Measurements from ENCODE around the gene PJA1.

Gene PJA1, protein sequence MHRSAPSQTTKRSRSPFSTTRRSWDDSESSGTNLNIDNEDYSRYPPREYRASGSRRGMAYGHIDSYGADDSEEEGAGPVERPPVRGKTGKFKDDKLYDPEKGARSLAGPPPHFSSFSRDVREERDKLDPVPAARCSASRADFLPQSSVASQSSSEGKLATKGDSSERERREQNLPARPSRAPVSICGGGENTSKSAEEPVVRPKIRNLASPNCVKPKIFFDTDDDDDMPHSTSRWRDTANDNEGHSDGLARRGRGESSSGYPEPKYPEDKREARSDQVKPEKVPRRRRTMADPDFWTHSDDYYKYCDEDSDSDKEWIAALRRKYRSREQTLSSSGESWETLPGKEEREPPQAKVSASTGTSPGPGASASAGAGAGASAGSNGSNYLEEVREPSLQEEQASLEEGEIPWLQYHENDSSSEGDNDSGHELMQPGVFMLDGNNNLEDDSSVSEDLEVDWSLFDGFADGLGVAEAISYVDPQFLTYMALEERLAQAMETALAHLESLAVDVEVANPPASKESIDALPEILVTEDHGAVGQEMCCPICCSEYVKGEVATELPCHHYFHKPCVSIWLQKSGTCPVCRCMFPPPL

DNA sequence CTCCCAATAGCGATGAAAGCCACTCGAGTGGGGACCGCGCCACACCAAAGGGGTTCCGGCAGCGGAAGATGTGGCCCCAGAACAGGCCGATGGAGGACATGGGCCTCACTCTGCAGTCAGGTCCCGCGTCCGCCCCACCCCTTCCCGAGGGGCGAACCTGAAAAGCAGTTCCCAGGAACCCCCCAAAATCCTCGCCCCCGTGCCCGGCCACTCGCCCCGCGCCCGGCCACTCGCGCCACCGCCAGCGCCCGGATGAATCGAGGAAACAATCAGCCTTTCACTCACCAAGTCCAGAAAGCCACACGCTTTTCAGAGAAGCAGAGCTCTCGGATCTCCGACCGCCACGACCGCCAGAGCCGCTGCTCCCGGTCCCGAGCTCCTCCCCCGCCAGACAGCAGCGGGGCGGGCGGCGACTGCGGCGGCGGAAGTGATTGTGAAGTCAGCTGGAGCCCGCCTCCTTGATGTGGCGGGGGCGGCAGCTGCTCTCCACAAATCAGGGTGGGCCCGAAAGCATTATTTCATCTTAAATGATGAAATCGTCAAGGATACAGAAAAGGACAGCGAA is at the start of gene PJA1:
TSS of gene PJA1 (minus strand) at position 367 of the 565 bp plus-strand sequence. CDS start 2,380 bp downstream, outside the sequence.
- DNase-seq = no peak

DNA sequence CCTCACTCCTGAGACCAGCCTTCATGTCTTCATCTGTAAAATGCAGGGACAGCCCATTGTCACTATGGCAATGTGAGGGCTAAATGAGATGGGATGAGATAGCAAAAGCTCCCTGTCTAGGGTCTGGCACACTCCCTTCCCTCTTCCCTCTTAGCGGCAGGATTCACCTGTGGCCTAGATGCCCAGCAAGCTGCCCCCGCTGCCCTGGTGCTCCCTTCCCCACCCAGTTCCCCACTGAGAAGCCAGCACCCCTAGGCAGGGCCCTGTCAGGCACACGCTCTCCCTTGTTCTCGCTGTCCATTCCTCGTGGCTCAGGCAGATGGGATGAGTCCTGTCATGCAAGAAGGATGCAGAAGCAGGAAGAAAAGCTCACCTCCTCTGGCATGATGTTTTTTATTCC is 49.2 kb upstream of the PJA1 start:
- DNase-seq = no peak

DNA sequence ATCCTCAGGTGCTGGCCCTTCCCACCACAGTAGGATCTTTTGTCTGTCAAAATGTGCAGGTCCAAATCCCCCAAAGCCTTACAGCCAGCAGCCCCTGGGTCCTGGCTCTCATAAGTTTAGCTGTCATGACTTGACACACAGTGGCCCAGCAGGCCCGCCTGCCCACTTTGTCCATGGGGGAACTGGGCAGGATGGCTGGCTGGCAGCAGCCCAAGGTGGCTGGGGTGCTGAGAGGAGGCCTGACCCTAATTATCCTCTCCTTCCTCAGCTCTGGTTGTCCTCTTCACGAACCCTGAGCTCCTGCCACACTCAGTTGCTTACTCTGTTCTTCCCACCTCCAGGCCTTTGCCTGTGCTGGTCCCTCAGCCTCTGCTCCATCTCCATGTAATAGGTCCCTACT is 46.4 kb upstream of the PJA1 start:
- DNase-seq = no peak

DNA sequence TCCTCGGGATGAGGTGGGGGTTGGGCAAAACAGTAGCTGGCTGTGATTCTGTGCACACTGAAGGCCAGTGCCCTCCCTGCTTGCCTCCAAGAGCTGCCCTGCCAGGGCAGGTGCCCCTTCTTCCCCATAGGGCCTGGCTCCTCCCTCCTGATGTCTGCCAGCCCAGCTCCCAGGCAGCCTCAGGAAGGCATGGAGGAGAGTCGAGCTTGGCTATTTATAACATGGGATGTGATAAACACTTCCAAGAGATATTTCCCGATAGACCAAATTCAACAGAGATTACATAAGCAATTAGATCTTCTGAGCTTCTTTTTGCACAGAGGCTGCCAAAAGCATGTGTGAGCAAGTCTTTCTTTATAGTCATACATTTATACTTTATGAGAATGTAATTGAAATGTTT is 45.3 kb upstream of the PJA1 start:
- DNase-seq = no peak

DNA sequence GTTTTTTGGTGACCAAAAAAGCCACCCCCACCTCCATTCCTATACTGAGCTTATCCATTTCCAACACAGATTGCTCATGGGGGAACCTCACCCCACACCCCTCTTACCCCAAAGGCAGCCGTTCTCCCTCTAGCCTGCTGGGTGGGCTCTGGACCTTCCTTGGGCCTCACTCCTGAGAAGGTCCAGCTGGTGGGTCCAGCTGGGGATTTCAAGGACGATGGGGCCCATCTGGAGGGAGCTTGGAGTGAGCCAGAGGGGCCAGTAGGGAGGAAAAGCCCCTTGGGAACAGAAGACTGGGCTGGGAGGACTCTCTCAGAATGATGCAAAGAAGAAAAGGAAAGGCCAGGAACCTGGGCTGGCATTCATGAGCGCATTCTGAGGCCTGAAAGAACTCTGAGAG is 42.0 kb upstream of the PJA1 start:
- DNase-seq = no peak

DNA sequence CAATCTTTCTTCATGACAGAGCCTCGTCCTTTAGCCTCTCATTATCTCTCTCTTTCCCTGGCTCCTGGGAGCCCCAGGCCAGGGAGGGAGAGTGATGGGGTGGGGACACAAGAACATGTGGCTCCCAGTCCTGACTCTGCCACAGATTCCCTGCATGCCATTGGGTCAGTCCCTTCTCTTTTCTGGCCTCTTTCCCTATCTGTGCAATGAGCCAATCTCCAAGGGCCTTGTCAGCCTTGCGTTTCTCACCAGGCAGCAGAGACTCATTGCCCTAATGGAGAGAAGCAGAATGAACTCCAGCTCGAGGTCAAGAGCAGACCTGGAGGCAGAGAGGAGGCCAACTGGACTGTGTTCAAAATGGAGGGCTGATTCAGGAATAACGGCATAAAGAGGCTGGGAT is 38.4 kb upstream of the PJA1 start:
- no peak for DNase-seq

DNA sequence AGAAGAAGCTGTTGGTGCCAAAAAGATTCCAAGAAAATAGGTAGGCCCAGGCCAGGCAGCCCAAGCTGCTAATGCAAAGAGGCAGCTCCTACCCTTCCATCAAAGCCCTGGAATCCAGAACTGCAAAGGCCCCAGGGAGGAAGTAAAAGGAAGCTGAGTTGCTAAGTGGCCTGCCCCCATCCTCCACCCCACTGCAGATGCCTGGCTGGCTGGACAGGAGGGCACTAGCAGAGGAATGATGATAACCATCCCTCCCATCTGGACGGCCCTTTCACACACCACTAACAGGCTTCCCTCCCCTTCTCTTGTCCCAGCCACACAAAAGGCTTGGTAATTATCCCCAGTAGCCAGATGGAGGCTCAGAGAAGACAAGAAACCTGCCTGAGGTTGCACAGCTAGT is 32.4 kb upstream of the PJA1 start:
- DNase-seq = no peak

DNA sequence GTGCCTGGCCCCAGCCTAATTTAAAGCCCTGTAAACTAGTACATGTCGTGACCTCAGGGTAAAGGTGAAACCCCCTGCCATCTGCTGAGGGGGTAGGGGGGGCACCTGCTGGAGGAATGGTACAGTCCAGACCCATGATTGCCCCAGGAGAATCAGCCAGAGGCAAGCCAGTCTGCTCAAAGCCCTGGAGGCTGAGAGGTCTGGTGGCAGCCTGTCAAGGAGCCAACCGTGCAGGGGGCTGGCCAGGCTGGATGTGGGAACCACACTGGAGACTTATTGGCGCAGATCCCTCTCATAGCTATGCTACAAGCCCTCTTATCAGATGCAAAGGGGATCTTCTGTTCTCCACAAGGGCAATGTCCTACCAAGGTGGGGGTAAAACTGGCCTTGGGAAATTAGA is 31.4 kb upstream of the PJA1 start:
- DNase-seq = no peak

DNA sequence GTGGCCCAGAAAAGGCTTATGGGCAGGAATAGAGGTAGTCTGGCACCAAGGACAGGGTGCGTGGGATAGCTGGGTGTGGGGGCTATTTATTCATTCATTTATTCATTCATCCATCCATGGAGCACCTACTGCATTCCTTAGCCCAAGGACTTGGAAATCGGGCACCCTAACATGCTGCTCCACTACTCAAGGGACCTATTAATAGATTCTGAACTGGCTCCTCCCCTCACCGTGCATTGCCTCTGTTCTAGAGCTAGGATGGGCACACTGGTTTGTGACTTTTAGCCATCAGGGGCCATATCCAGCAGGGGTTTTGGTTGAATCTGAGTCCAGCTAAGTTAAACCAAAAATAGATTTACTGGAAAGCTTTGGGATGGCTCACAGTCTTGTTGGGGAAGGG is 30.6 kb upstream of the PJA1 start:
- DNase-seq = no peak

DNA sequence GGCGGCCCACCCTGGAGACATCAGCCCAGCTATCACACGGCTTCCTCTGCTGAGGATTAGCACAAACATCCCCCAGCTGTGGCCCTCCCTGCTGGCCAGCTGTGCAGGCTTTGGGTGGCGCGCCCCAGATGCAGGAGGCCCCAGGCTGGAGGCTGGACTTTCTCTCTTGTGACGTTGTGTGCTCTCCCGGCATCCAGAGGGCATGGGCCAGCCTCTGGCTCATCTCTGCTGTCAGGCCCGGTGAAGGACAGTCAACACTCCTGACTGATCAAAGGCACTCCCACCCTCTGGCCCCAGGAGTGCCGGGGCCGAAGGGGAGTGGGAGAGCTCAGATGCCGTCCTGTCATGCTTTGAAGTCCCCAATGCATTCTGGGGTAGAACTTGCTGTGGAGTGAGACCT is 29.9 kb upstream of the PJA1 start:
- DNase-seq = no peak

DNA sequence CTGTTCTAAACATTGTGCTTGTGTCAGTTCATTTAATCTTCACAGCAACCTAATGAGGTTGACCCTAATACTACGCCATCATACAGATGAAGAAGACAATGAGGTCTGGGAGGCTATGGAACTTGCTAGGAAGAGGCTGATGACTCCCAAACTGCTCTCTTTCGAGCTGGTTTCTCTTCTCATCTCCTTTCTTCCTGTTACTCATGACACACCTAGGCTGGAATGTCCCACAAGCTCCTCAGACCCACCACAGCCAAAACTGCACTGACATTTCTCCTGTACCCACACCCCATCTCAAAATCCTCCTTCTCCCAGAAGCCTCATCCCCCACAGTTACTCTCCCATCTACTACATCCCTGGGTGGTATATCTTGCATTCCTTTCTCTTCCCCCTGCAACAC is 27.4 kb upstream of the PJA1 start:
- no peak for DNase-seq

DNA sequence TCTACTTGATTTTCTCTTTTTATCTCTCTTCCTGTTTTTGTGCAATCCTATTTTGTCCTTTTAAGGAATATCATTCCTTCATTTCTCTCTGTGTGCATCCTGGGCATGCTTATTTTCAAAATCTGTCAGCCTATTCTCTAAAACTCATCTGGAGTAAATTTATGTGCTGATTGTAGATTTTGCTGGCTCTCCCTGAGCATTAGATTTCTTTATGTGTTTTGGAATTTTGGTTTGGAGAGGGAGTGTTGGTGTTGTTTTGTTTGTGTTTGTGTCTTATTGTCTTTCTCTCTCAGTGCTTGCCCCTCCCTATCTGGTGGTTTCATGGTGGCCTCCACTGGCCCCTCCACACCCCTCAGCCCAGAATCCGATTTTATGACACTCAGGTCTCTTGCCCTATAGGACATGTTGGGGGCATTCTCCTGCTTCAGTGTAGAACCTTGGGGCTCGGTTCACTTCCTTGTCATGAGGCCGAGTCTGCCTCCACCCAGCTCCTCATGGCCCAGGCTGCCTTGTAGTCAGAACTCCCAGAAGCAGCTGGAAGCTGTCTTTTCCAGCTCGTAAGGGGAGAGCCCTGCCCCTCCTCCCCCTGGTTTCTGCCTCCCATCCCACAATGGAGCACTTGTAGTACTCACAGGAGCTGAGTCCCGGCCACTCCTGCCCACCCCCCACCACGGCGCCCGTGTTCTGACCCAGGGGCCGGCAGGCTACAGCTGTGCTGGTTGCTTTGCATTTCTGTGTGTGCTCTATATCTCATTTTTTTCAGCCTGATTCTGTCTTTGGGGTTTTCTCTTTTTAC is 24.5 kb upstream of the PJA1 start:
- DNase-seq = no peak

DNA sequence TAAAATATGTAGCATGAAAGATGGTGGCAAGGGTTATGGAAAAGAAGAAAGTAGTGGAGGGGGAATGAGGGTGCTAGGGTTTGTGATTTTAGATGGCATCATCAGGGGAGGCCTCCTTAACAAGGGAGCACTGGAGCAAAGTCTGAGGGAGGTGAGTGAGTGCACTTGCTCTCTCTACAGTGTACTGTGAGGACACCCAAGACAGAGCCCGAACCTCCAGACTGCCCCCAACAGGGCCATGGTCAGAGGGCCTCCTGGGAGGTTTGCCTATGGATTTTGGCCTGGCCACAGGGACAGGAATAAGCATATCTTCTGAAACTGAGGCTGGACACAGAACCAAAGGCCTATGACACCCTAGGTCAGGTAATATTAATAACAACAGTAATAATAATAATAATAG is 21.4 kb upstream of the PJA1 start:
- DNase-seq = no peak

DNA sequence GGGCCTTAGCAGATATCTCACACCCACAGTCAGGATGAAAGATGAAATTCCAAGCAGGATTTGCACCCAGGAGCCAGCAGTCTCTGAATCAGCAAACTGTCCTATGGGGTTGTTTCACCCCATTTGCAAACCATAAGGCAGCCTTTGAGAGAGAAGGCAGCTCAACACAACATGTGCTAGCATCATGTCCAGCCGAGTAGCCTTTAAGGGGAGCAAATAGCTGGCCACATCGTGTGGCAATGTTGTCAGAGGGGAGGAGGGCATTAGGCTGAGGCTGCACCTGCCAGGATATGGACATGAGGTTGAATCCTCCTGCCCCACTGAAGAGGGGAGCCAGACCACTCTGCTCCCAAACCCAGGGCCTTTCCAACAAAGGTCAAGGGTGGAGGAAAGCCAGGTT is 20.6 kb upstream of the PJA1 start:
- no peak for DNase-seq

DNA sequence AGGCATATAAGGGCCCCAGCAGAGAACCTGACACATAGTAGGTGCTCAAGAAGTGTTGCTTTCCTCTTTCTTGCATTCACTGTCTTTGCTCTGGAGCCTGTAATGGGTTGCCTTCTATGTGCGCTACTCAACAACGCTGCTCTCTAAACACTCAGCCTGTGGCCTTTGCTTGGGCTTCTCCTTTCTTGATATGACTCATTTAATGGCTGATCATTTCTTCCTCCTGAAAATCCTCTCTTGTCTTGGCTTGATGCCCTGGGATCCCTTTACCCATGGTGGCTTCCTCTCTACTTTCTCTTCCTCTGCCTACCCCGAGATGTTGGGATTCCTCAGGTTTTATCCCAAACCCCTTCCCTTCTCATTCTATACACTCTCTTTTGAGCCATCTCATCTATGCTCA is 19.9 kb upstream of the PJA1 start:
- no peak for DNase-seq

DNA sequence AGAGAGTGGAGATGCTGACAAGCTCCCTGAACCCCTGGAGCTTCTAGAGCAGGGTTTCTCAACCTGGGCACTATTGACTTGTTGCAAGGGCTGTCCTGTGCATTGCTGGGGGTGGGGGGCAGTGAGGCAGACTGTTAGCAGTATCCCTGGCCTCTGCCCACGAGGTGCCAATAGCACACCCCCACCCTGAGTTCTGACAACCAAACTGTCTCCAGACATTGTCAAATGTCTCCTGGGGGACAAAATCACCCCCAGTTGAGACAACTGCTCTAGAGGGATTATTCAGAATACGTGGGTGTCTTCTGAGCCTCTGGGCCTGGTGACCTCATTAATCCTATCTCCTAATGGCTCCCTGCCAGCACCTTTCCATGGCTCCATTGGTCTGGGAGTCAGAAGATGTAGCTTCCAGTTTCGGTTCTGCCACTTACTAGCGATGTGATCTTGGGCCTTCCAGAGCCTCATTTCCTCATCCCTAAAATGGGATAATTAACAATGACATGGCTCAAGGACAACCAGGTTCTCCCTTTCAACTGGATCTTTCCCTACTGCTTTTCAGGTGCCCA is 17.6 kb upstream of the PJA1 start:
- DNase-seq = no peak

DNA sequence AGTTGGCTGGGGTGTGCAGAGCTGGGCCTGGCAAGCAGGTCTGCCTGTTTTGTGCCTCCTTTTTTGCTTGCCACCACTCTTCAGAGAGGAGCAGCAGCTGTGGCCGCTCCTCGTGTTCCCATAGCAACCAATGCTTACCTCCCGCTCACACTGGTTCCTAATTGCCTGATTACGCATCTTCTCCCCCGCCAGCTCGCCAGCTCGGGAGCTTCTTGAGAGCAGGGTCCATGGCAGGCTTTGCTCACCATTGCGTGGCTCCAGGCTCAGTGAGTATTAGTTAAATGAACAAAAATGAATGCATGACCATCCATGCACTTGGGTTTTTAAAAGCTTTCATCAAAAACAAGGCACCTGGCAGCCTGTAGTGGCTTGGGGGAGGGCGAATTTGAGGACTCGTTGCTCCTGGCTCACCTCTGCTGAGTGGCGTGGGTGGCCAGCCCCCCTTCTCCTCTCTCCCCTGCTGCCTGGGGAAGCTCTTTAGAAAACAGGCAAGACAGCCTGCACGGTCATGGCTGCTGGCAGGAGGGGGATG is 14.2 kb upstream of the PJA1 start:
- DNase-seq = peak; percentile 21 to 24

DNA sequence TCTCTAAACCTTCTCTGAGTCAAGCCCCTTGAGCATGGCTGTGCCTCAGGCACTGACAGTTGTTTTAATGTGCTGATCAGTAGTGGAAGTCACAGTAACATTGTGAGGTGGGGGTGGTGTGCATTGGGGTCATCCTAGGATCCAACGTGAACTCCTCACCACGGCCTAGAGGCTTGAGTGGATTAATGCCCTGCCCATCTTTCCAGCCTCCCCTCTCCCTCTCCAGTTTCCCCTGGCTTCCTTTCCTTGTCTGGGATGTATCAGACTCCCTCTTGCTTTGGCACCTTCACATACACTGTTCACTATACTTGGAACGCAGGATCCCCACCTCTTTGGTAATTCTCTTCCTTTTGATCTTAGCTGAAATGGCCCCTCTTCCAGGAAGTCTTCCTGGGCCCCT is 13.3 kb upstream of the PJA1 start:
- DNase-seq = no peak

DNA sequence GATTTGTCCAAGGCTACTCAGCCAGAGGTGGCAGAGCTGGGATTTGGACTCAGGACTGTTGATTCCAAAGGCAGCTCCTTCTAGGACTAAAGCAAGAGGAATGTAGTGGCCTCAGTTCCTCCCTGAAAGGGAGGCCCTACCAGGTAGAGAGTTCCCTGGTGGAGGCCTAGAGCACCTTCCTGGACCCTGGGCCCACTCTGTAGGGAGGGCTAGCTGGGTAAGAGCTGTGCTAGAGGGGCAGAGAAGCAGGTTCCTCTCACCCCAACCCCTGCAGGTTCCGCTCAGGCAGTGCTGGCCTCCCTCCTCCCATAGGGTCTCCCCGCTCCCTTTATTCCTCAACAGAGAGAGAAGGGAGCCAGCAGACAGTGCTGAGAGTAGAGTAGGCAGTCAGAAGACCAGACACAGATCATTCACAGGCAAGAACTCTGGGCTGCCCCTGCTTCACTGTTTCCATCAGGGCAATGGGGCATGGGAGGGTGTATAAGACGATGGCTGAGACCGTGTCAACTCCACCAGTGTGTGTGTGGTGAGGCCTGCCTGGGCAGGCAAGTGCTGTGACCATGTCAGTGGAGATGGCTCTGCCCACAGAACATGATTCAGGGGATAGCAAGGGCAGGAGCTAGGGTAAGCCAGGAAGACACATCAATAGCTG is 12.4 kb upstream of the PJA1 start:
- no peak for DNase-seq

DNA sequence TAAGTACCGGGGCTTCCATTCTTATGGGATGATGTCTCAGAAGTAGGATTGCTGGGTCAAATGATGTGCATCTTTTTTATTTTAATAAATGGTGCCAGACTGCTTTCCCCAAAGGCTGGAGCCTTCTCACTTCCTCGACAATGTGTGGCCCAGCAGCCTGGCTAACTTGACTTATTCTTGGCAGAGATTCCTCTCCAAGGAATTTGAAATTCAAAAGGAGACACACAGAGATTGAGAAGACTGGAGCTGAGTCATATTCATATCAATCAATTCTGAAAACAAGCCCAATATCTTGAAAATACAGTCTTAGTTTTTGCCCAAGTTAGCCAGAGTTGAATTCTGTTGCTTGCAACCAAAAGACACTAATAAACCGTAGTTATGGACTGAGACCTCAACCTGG is 10.8 kb upstream of the PJA1 start:
- no peak for DNase-seq

DNA sequence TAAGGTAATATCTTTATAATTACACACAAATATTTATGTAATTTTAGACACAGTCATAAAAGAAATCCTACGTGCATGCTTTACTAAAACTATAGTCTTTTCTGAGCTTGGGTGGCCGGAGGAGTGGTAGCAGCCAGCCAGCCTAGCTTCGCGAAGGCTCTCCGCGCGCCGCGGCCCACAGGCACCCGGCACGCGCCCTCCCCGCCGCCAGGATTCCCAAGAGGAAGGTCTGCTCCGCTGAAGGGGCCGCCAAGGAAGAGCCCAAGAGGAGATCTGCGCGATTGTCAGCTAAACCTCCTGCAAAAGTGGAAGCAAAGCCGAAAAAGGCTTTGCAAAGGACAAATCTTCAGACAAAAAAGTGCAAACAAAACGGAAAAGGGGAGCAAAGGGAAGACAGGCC is 8.7 kb upstream of the PJA1 start:
- no peak for DNase-seq

DNA sequence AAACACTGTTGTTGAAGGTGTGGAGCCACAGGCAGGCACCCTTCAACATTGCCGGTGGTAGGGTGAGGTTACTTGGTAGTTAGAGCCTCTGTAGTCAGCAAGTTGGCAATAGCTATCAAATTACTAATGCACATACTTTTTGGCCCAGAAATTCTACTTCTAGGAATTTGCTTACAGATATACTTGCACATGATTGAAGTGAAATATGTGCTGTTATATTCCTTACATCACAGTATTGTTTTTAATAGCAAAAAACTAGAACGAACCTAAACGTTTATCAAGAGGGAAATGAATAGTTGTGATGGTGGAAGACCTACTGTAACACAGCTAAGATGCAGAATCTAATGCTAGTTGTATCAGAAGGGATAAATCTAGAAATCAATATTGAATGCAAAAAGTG is 7.7 kb upstream of the PJA1 start:
- DNase-seq = no peak

DNA sequence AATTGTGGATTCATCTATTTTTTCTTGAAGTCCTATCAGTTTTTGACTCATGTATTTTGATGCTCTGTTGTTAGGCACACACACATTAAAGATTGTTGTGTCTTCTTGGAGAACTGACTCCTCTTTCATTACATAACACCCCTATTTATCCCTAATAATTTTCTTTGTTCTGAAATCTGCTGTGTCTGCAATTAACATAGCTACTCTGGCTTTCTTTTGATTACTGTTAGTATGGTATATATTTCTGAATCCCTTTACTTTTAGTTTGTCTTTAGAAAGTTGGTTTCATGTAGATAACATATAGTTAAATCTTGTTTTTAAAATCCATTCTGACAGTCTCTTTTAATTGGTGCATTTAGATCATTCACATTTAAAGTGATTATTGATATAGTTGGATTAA is 5.1 kb upstream of the PJA1 start:
- DNase-seq = no peak

All from NCI-H187 (cell line).